ENCODE data around the gene CAMTA1.
"Not testable (repeated sequence)": the region's sequence is repeated elsewhere in the genome, so short reads cannot be mapped to it uniquely, and the experiment has no call there.

CAMTA1 gene

GRCh38 chr1:6809461-6809860 is 24.2 kb downstream of the CAMTA1 start:
- no peak for DNase-seq (ENCODE audit: low spot score)

GRCh38 chr1:6810146-6810734 is 25.0 kb downstream of the CAMTA1 start:
- not testable (repeated sequence) for DNase-seq (ENCODE audit: low spot score)

GRCh38 chr1:6811583-6811982 is 26.3 kb downstream of the CAMTA1 start:
- no peak for DNase-seq (ENCODE audit: low spot score)

- no peak for DNase-seq (ENCODE audit: low spot score)
Measured at GRCh38 chr1:6813165-6813564, 27.9 kb downstream of the CAMTA1 start.

GRCh38 chr1:6815726-6816125 is 30.5 kb downstream of the CAMTA1 start:
- no peak for DNase-seq (ENCODE audit: low spot score)

GRCh38 chr1:6819246-6820040 is 34.2 kb downstream of the CAMTA1 start:
- no peak for DNase-seq (ENCODE audit: low spot score)

- DNase-seq (ENCODE audit: low spot score): no peak
Measured at GRCh38 chr1:6820899-6821298, 35.6 kb downstream of the CAMTA1 start.

GRCh38 chr1:6822530-6823359 is 37.5 kb downstream of the CAMTA1 start:
- no peak for DNase-seq (ENCODE audit: low spot score)

GRCh38 chr1:6823793-6824192 is 38.5 kb downstream of the CAMTA1 start:
- no peak for DNase-seq (ENCODE audit: low spot score)

GRCh38 chr1:6824665-6825368 is 39.6 kb downstream of the CAMTA1 start:
- no peak for DNase-seq (ENCODE audit: low spot score)

GRCh38 chr1:6825828-6826227 is 40.6 kb downstream of the CAMTA1 start:
- no peak for DNase-seq (ENCODE audit: low spot score)

- DNase-seq (ENCODE audit: low spot score): no peak
Measured at GRCh38 chr1:6827079-6827478, 41.8 kb downstream of the CAMTA1 start.

- no peak for DNase-seq (ENCODE audit: low spot score)
Measured at GRCh38 chr1:6827630-6828165, 42.4 kb downstream of the CAMTA1 start.

- DNase-seq (ENCODE audit: low spot score): no peak
Measured at GRCh38 chr1:6831366-6831765, 46.1 kb downstream of the CAMTA1 start.

- not testable (repeated sequence) for DNase-seq (ENCODE audit: low spot score)
Measured at GRCh38 chr1:6832006-6832405, 46.8 kb downstream of the CAMTA1 start.

- DNase-seq (ENCODE audit: low spot score): no peak
Measured at GRCh38 chr1:6832531-6833188, 47.4 kb downstream of the CAMTA1 start.

GRCh38 chr1:6833804-6834203 is 48.5 kb downstream of the CAMTA1 start:
- DNase-seq (ENCODE audit: low spot score): no peak

GRCh38 chr1:6834366-6834765 is 49.1 kb downstream of the CAMTA1 start:
- DNase-seq (ENCODE audit: low spot score): no peak

GRCh38 chr1:6835139-6835538 is 49.9 kb downstream of the CAMTA1 start:
- no peak for DNase-seq (ENCODE audit: low spot score)

GRCh38 chr1:6842301-6842700 is 57.0 kb downstream of the CAMTA1 start:
- DNase-seq (ENCODE audit: low spot score): no peak

- DNase-seq (ENCODE audit: low spot score): not testable (repeated sequence)
Measured at GRCh38 chr1:6845786-6846185, 60.5 kb downstream of the CAMTA1 start.

Measured in left forelimb (tissue), 1 donor.